ENCODE results near the gene TRIM32.

The TRIM32 gene

GRCh38 chr9:116692616-116693015 lies 5.5 kb downstream of the TRIM32 start:
- Histone ChIP-seq H3K27me3 (no peaks in the 10 kb centered on the region), H3K4me3 (ENCODE audit: low read depth, low read length) (no peak overlapping the region), H3K4me1 (no peaks in the 10 kb centered on the region), H3K36me3 (peaks cover 22% of the 10 kb centered on the region), H3K9me3 (no peaks in the 10 kb centered on the region)
- TF ChIP-seq, protein P1, sequence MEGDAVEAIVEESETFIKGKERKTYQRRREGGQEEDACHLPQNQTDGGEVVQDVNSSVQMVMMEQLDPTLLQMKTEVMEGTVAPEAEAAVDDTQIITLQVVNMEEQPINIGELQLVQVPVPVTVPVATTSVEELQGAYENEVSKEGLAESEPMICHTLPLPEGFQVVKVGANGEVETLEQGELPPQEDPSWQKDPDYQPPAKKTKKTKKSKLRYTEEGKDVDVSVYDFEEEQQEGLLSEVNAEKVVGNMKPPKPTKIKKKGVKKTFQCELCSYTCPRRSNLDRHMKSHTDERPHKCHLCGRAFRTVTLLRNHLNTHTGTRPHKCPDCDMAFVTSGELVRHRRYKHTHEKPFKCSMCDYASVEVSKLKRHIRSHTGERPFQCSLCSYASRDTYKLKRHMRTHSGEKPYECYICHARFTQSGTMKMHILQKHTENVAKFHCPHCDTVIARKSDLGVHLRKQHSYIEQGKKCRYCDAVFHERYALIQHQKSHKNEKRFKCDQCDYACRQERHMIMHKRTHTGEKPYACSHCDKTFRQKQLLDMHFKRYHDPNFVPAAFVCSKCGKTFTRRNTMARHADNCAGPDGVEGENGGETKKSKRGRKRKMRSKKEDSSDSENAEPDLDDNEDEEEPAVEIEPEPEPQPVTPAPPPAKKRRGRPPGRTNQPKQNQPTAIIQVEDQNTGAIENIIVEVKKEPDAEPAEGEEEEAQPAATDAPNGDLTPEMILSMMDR (IDR thresholded peaks at IDR 0.05; ENCODE audit: low read depth, low read length) = no peak
- no peak for DNase-seq

- no peak overlapping the region for H3K4me3 ChIP-seq (ENCODE audit: low read depth, low read length)
- H3K36me3 ChIP-seq = peaks cover 28% of the 10 kb centered on the region
- no peak for DNase-seq
- TF ChIP-seq, protein P1 (IDR thresholded peaks at IDR 0.05; ENCODE audit: low read depth, low read length) = no peak
- no peaks in the 10 kb centered on the region for H3K9me3 ChIP-seq
- no peaks in the 10 kb centered on the region for H3K27me3 ChIP-seq
- H3K4me1 ChIP-seq = no peaks in the 10 kb centered on the region
These were observed 6.2 kb downstream of the TRIM32 start for GRCh38 chr9:116693233-116693731.

DNA sequence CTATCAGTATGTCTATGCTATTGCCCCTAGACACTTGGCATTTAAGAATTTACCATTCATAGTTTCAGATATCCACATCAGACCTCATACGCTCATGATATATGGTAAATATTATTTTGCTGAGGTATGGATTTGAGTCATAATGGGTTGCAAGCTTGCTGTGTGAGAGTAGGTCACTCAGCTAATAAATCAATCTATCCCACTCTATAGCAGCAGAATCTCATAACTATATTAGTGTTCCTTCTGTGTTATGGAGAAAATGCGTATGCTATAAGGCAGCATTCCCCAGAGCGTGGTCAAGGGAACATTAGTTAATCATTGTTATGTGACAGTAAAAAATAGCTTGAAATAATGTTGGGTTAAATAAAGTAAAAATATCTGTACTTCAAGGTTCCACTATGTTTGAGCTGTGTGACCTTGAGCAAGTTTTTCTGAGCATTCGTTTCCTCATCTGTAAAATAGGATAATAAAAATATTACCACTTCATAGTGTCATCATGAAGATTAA lies 7.7 kb downstream of the TRIM32 start:
- H3K36me3 ChIP-seq = peaks cover 44% of the 10 kb centered on the region
- no peak overlapping the region for H3K4me3 ChIP-seq (ENCODE audit: low read depth, low read length)
- TF ChIP-seq, protein P1 (IDR thresholded peaks at IDR 0.05; ENCODE audit: low read depth, low read length) = no peak
- no peaks in the 10 kb centered on the region for H3K27me3 ChIP-seq
- no peaks in the 10 kb centered on the region for H3K9me3 ChIP-seq
- no peaks in the 10 kb centered on the region for H3K4me1 ChIP-seq
- no peak for DNase-seq

GRCh38 chr9:116695438-116695837 lies 8.3 kb downstream of the TRIM32 start:
- H3K27me3 ChIP-seq = no peaks in the 10 kb centered on the region
- peaks cover 50% of the 10 kb centered on the region for H3K36me3 ChIP-seq
- no peaks in the 10 kb centered on the region for H3K4me1 ChIP-seq
- H3K4me3 ChIP-seq (ENCODE audit: low read depth, low read length) = no peak overlapping the region
- DNase-seq = no peak
- H3K9me3 ChIP-seq = no peaks in the 10 kb centered on the region
- TF ChIP-seq, protein P1 (IDR thresholded peaks at IDR 0.05; ENCODE audit: low read depth, low read length) = no peak

DNA sequence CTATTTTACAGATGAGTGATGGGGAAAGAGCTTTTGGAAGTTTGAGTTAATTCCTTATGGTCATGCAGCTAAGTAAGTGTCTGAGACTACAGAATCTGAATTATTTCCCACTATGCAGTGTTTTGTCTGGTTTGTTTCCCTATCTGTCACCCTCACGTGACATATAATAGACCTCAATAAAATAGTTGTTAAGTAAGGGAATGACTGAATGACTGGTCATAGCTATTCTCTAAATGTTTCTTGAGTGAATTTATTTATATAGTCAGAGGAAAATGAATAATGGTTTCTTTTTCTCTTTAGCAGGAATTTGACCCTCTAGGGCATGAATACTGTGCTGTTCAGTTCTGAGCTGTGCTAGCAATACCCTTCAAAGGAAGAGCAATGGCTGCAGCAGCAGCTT lies 10.3 kb downstream of the TRIM32 start:
- TF ChIP-seq, protein P1 (IDR thresholded peaks at IDR 0.05; ENCODE audit: low read depth, low read length) = no peak
- H3K9me3 ChIP-seq = no peaks in the 10 kb centered on the region
- no peaks in the 10 kb centered on the region for H3K4me1 ChIP-seq
- H3K36me3 ChIP-seq = peaks cover 51% of the 10 kb centered on the region
- H3K27me3 ChIP-seq = no peaks in the 10 kb centered on the region
- H3K4me3 ChIP-seq (ENCODE audit: low read depth, low read length) = no peak overlapping the region
- DNase-seq = no peak

DNA sequence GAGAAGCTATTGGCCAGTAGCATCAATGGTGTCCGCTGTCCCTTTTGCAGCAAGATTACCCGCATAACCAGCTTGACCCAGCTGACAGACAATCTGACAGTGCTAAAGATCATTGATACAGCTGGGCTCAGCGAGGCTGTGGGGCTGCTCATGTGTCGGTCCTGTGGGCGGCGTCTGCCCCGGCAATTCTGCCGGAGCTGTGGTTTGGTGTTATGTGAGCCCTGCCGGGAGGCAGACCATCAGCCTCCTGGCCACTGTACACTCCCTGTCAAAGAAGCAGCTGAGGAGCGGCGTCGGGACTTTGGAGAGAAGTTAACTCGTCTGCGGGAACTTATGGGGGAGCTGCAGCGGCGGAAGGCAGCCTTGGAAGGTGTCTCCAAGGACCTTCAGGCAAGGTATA lies 10.8 kb downstream of the TRIM32 start:
- TF ChIP-seq, protein P1 (IDR thresholded peaks at IDR 0.05; ENCODE audit: low read depth, low read length) = no peak
- H3K9me3 ChIP-seq = no peaks in the 10 kb centered on the region
- DNase-seq = no peak
- H3K36me3 ChIP-seq = peaks cover 56% of the 10 kb centered on the region
- H3K27me3 ChIP-seq = no peaks in the 10 kb centered on the region
- no peaks in the 10 kb centered on the region for H3K4me1 ChIP-seq
- no peak overlapping the region for H3K4me3 ChIP-seq (ENCODE audit: low read depth, low read length)

Data from BE2C (cell line).